Activated naive CD4-positive, alpha-beta T cell treated with Interleukin-2 at 50 U/mL for 16 hours (primary cell): ENCODE measurements around the gene RPS3A.
A peak's percentile ranks its signal among the peaks of the same experiment; 100 is the strongest.
"Not testable (repeated sequence)": the region's sequence is repeated elsewhere in the genome, so short reads cannot be mapped to it uniquely, and the experiment has no call there.

Experiments
- DNase-seq: peaks from one replicate; pipeline ENCODE4 v3.0.0-alpha.2; 2020

RPS3A gene

GRCh38 chr4:151099229-151099975, at the start of gene RPS3A:
Gene RPS3A (plus strand): TSS chr4:151099628. CDS start chr4:151099653, 25 bp downstream.
- DNase-seq, result peak; percentile 98

- DNase-seq, result no peak
Observed at GRCh38 chr4:151052785-151053184, 46.6 kb upstream of the RPS3A start.

- no peak for DNase-seq
Observed at GRCh38 chr4:151055539-151055938, 43.9 kb upstream of the RPS3A start.

GRCh38 chr4:151063143-151063542, 36.3 kb upstream of the RPS3A start:
- DNase-seq, result not testable (repeated sequence)

GRCh38 chr4:151067316-151067970, 32.0 kb upstream of the RPS3A start:
- DNase-seq, result no peak

- no peak for DNase-seq
Observed at GRCh38 chr4:151074416-151074916, 25.0 kb upstream of the RPS3A start.

- DNase-seq, result not testable (repeated sequence)
Observed at GRCh38 chr4:151077978-151078377, 21.4 kb upstream of the RPS3A start.

- no peak for DNase-seq
Observed at GRCh38 chr4:151087467-151087866, 12.0 kb upstream of the RPS3A start.

GRCh38 chr4:151091047-151091446, 8.4 kb upstream of the RPS3A start:
- DNase-seq, result no peak

GRCh38 chr4:151092488-151092887, 6.9 kb upstream of the RPS3A start:
- no peak for DNase-seq

GRCh38 chr4:151093203-151093602, 6.2 kb upstream of the RPS3A start:
- no peak for DNase-seq

GRCh38 chr4:151094290-151094751, 5.1 kb upstream of the RPS3A start:
- no peak for DNase-seq

GRCh38 chr4:151095142-151095541, 4.3 kb upstream of the RPS3A start:
- DNase-seq, result no peak

- DNase-seq, result no peak
Observed at GRCh38 chr4:151097759-151098158, 1.7 kb upstream of the RPS3A start.

- no peak for DNase-seq
Observed at GRCh38 chr4:151098979-151099228, 524 bp upstream of the RPS3A start.

- DNase-seq, result no peak
Observed at GRCh38 chr4:151099976-151100417, 569 bp downstream of the RPS3A start.

- DNase-seq, result no peak
Observed at GRCh38 chr4:151100531-151100930, 1.1 kb downstream of the RPS3A start.

- DNase-seq, result no peak
Observed at GRCh38 chr4:151103758-151104157, 4.3 kb downstream of the RPS3A start.

GRCh38 chr4:151104621-151105020, 5.2 kb downstream of the RPS3A start:
- no peak for DNase-seq

- DNase-seq, result no peak
Observed at GRCh38 chr4:151105454-151106032, 6.1 kb downstream of the RPS3A start.

GRCh38 chr4:151107063-151107462, 7.6 kb downstream of the RPS3A start:
- DNase-seq, result no peak

- DNase-seq, result no peak
Observed at GRCh38 chr4:151110236-151110635, 10.8 kb downstream of the RPS3A start.

- DNase-seq, result no peak
Observed at GRCh38 chr4:151114338-151114737, 14.9 kb downstream of the RPS3A start.

- no peak for DNase-seq
Observed at GRCh38 chr4:151114986-151115385, 15.6 kb downstream of the RPS3A start.
